K562 (cell line): Measurements from ENCODE around the gene CCDC15. TPM values are rescaled to one million over a fixed set of nuclear protein-coding genes. Genes with fewer than 3 reads are reported as not detected.

Source experiments
- ATAC-seq: fragments of 200-7000 bp; cut with Tn5 transposase; 3 replicates; pipeline ENCODE4 v1.9.1; 2020; ENCODE audit warnings: moderate library complexity
- BruUV-seq: library from RNA; stranded (reverse); fragments of 400-500 nt; replicated peaks from 2 replicates; lab custom pipeline; 2021; lab: Mats Ljungman, UMichigan
- CTCF ChIA-PET: fragments of 300-600 bp; formaldehyde crosslinking; extraction: SDS; loops from one replicate; lab custom pipeline; 2021; ENCODE audit warnings: low intra/inter-chr PET ratio; lab: Yijun Ruan, JAX
- POLR2A ChIA-PET: fragments of 300-600, 350-650 bp; sonication (Branson Sonifier 250); formaldehyde crosslinking; extraction: SDS; loops from one replicate; lab custom pipeline; 2021; ENCODE audit warnings: antibody characterized with exemption, inconsistent platforms; lab: Yijun Ruan, JAX
- DNase-seq, 4 experiments: peaks; one replicate each; pipeline versions ENCODE4 v3.0.0 to v3.0.0-alpha.2; 2011 to 2018; ENCODE audit warnings: low spot score in 3 of 4, mixed read lengths in 3 of 4; ENCODE audit errors: extremely low read depth in 1 of 4
- FAIRE-seq: peaks from 2 replicates; lab custom pipeline; 2011; peaks lifted over from hg19 to GRCh38; lab: Jason Lieb, UNC
- H2AFZ ChIP-seq: 2 replicates; pipeline ENCODE4 v1.6.0; 2011; ENCODE audit warnings: low read depth, low read length, control low read depth, inconsistent platforms
- H3K27ac ChIP-seq: fragments of 200-600 bp; 3 replicates; pipeline ENCODE4 v1.8.0; 2011; ENCODE audit warnings: low read depth, mild to moderate bottlenecking, control low read depth, inconsistent platforms, low read length, moderate library complexity, mixed read lengths; ENCODE audit errors: extremely low read depth
- H3K27me3 ChIP-seq, 2 experiments: fragments of 300-600 bp in 1 of 2; 2 replicates in 1 of 2; 3 replicates in 1 of 2; pipeline versions ENCODE4 v1.6.0 to v1.8.0; 2011; ENCODE audit warnings: inconsistent platforms in 2 of 2, low read length in 2 of 2, mild to moderate bottlenecking in 1 of 2, mixed read lengths in 1 of 2, moderate library complexity in 1 of 2; ENCODE audit not compliant: control insufficient read depth in 2 of 2, insufficient read depth in 2 of 2
- H3K36me3 ChIP-seq: fragments of 300-600 bp; 3 replicates; pipeline ENCODE4 v1.8.0; 2011; ENCODE audit warnings: mild to moderate bottlenecking, low read length, inconsistent platforms; ENCODE audit not compliant: control insufficient read depth, insufficient read depth
- H3K4me1 ChIP-seq, 2 experiments: fragments of 200-600 bp in 1 of 2; replicated peaks in 1 of 2; 2 replicates in 1 of 2; 3 replicates in 1 of 2; pipeline versions ENCODE4 v1.5.1 to v1.8.0; 2011; ENCODE audit warnings: inconsistent platforms in 2 of 2, low read length in 2 of 2, mild to moderate bottlenecking in 1 of 2, mixed read lengths in 1 of 2, moderate library complexity in 1 of 2; ENCODE audit not compliant: control insufficient read depth in 2 of 2, insufficient read depth in 2 of 2
- H3K4me2 ChIP-seq: 2 replicates; pipeline ENCODE4 v1.6.1; 2011; ENCODE audit warnings: low read length, control low read depth, inconsistent platforms, mixed read lengths; ENCODE audit not compliant: insufficient read depth
- H3K4me3 ChIP-seq: fragments of 200-600 bp; sonication (generic), shearing (Covaris generic); 2 replicates; pipeline ENCODE4 v1.5.1; 2016; ENCODE audit warnings: control low read depth, inconsistent platforms
- H3K79me2 ChIP-seq: fragments of 200-600 bp; 3 replicates; pipeline ENCODE4 v1.8.0; 2011; ENCODE audit warnings: low read length, inconsistent platforms; ENCODE audit not compliant: control insufficient read depth, insufficient read depth
- H3K9ac ChIP-seq, 2 experiments: 2 replicates each; pipeline versions ENCODE4 v1.6.0 to v1.6.1; 2011; ENCODE audit warnings: low read depth in 2 of 2, low read length in 2 of 2, control low read depth in 1 of 2, inconsistent platforms in 1 of 2, mild to moderate bottlenecking in 1 of 2, mixed read lengths in 1 of 2; ENCODE audit not compliant: insufficient read depth in 1 of 2
- H3K9me1 ChIP-seq: one replicate; pipeline ENCODE4 v1.6.0; 2011; ENCODE audit warnings: inconsistent platforms, mild to moderate bottlenecking, low read length, moderate library complexity; ENCODE audit not compliant: control insufficient read depth, insufficient read depth
- H3K9me3 ChIP-seq: replicated peaks from 2 replicates; pipeline ENCODE4 v1.5.1; 2011; ENCODE audit warnings: low read depth, low read length, inconsistent platforms; ENCODE audit not compliant: control insufficient read depth, insufficient read depth
- H4K20me1 ChIP-seq: replicated peaks from 2 replicates; pipeline ENCODE4 v1.6.1; 2011; ENCODE audit warnings: low read length, inconsistent platforms, mixed read lengths; ENCODE audit not compliant: control insufficient read depth, insufficient read depth
- BDP1 ChIP-seq: IDR thresholded peaks from 3 replicates; pipeline ENCODE4 v1.6.1; 2011; ENCODE audit not compliant: insufficient read length, insufficient read depth
- CHD4 ChIP-seq: fragments of 200-600 bp; sonication (generic); IDR thresholded peaks from 3 replicates; pipeline ENCODE4 v1.6.1; 2012; ENCODE audit warnings: low read depth, mild to moderate bottlenecking, mixed read lengths, low read length, inconsistent platforms; ENCODE audit not compliant: insufficient read depth, insufficient replicate concordance, poor library complexity, severe bottlenecking
- ERF ChIP-seq: fragments of 450-650 bp; formaldehyde crosslinking; IDR thresholded peaks from 2 replicates; pipeline ENCODE4 v1.4.0; 2020; ENCODE audit warnings: mild to moderate bottlenecking, mixed read lengths
- HLTF ChIP-seq: fragments of 450-650 bp; IDR thresholded peaks from 2 replicates; pipeline ENCODE4 v1.6.1; 2016
- L3MBTL2 ChIP-seq: fragments of 450-650 bp; IDR thresholded peaks from 2 replicates; pipeline ENCODE4 v1.6.1; 2016; ENCODE audit warnings: mild to moderate bottlenecking, moderate library complexity
- MYBL2 ChIP-seq, 2 experiments: fragments of 450-650 bp in 1 of 2; sonication (generic) in 1 of 2; formaldehyde crosslinking in 1 of 2; IDR thresholded peaks; 2 replicates each; pipeline versions ENCODE4 v1.6.1 to v1.8.1; 2017 to 2022; ENCODE audit warnings: borderline replicate concordance in 1 of 2, inconsistent platforms in 1 of 2, low read depth in 1 of 2, mild to moderate bottlenecking in 1 of 2, missing genetic modification reagents in 1 of 2, moderate library complexity in 1 of 2
- NCOA4 ChIP-seq: fragments of 450-650 bp; IDR thresholded peaks from 2 replicates; pipeline ENCODE4 v1.6.1; 2018; ENCODE audit warnings: mild to moderate bottlenecking; ENCODE audit not compliant: partially characterized antibody
- NFIC ChIP-seq: fragments of 450-650 bp; IDR thresholded peaks from 2 replicates; pipeline ENCODE4 v1.6.1; 2017; ENCODE audit warnings: mild to moderate bottlenecking, inconsistent platforms
- RBM39 ChIP-seq: fragments of 200-400 bp; formaldehyde crosslinking; optimal IDR thresholded peaks from 2 replicates; pipeline ENCODE3; 2018; ENCODE audit warnings: low read depth, low read length
- SAP30 ChIP-seq: fragments of 200-600 bp; sonication (generic); IDR thresholded peaks from 2 replicates; pipeline ENCODE4 v1.6.1; 2012; ENCODE audit warnings: borderline replicate concordance, low read depth, mild to moderate bottlenecking, moderate library complexity, low read length, control low read depth, inconsistent platforms; ENCODE audit not compliant: insufficient read depth, poor library complexity, severe bottlenecking
- TBL1XR1 ChIP-seq, 2 experiments: IDR thresholded peaks; 2 replicates each; pipeline ENCODE4 v1.6.1; 2012; ENCODE audit warnings: improper control_type of control experiment in 2 of 2, low read length in 2 of 2, mild to moderate bottlenecking in 1 of 2
- ZNF143 ChIP-seq: sonication (generic); formaldehyde crosslinking; IDR thresholded peaks from 2 replicates; pipeline ENCODE4 v1.9.0; 2022; ENCODE audit warnings: mild to moderate bottlenecking, missing genetic modification reagents
- ZNF165 ChIP-seq: fragments of 250-450 bp; sonication (Bioruptor Pico); IDR thresholded peaks from 2 replicates; pipeline ENCODE4 v1.4.0; 2020; ENCODE audit warnings: borderline replicate concordance
- ZNF766 ChIP-seq: fragments of 200-800 bp; sonication (Bioruptor generic); conservative IDR thresholded peaks from 2 replicates; pipeline ENCODE4 v1.6.1; 2016; ENCODE audit warnings: missing genetic modification characterization, missing compliant biosample characterization
- WGBS: fragments of 100-300 bp; shearing (Covaris generic); methylation state at CpG from one replicate; pipeline ENCODE4 v1.1.6; 2016; ENCODE audit warnings: low coverage, mixed read lengths; ENCODE audit not compliant: insufficient coverage; ENCODE audit errors: missing lambda C conversion rate; 5-methylcytosine and 5-hydroxymethylcytosine counted together
- in situ Hi-C: fragments of 300-500 bp; cut with MboI; formaldehyde crosslinking; loops from 4 replicates; pipeline ENCODE4 v1.15.0; 2018; ENCODE audit warnings: inconsistent platforms, mixed read lengths
- intact Hi-C: fragments of 100-400 bp; cut with micrococcal nuclease; formaldehyde crosslinking; loops from 2 replicates; pipeline ENCODE4 v1.14.2; 2022
- polyA plus RNA-seq, 8 experiments: library from polyadenylated mRNA; depleted of rRNA in 4 of 8; stranded (reverse) in 5 of 8; unstranded in 3 of 8; fragments of >200 nt; fragmentation: Nextera tagmentation in 2 of 8; fragmentation: Illumina TruSeq in 1 of 8; extraction: Ambion mirVana in 2 of 8; extraction: Trizol in 1 of 8; gene quantifications; 2 replicates each; pipeline versions ENCODE4 v1.2.1 to v1.2.3, GENCODE V29; 2011 to 2014; ENCODE audit warnings: inconsistent platforms in 1 of 8, missing spikeins in 1 of 8
- total RNA-seq, 7 experiments: library from RNA; depleted of rRNA in 6 of 7; stranded (reverse); fragments of >200 nt in 6 of 7; fragmentation: Illumina TruSeq in 2 of 7; extraction: Trizol in 2 of 7; gene quantifications; 2 replicates each; pipeline versions ENCODE4 v1.2.1 to v1.2.3, GENCODE V29; 2011 to 2021; ENCODE audit warnings: low replicate concordance in 1 of 7
- TF ChIP-seq, protein P1 (sequence below): sonication (generic); formaldehyde crosslinking; IDR thresholded peaks from 2 replicates; pipeline ENCODE4 v1.8.1; 2022; ENCODE audit warnings: missing genetic modification reagents
- TF ChIP-seq, protein P2 (sequence below): fragments of 450-650 bp; IDR thresholded peaks from one replicate; pipeline ENCODE4 v1.6.1; 2018; ENCODE audit warnings: mild to moderate bottlenecking, moderate library complexity; ENCODE audit not compliant: partially characterized antibody

Gene CCDC15
- total and polyA plus RNA-seq, 9 of the 15 experiments (the other 6 are each of a cell fraction or from before 2014, with no cell fraction given): 1.9 to 9.2 (median 3.9) TPM

- TF ChIP-seq BDP1 (no peak), NCOA4 (no peak)
These were observed 134.1 kb downstream of the CCDC15 start (continued) for GRCh38 chr11:125088123-125088522.

DNA sequence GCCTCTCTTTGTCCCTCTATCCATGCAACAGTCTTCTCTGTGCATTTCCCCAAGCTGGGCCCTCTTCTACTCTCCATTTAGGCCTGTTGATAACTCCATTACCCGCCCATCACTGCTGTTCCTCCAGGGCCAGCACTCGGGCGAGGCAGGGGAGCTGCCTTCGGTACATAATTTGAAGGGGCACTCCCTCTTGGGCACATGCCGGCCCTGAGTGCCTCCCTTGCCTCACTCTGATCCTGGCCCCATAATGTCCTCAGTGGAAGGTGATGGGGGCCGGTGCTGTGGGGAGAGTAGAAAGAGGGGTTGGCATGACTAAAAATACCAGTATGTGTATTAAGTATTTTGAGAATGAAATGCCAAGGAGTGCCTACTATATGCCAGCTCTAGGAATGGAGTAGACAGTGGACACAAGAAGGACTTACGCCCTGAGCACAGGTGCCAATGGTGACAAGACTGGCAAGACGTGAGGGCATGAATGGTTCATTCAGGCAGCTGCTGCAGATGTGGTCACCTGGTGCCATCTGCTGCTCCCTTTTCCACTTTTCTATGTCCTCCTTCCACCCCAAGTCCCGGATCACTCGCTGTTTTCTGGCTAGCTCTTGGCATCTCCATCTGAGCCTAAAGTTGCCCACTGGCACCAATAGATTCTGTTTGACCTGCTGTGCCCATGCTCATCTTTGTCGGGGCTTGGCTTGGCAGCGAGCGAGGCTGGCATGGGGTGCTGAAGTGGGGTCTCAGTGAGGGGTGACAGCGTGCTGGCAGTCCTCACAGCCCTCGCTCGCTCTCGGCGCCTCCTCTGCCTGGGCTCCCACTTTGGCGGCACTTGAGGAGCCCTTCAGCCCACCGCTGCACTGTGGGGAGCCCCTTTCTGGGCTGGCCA, 134.8 kb downstream of the CCDC15 start:
- intact Hi-C loops: no loop called here
- FAIRE-seq: no peak
- no TSS peak for BruUV-seq
- in situ Hi-C loops: no loop called here
- no peaks in the 10 kb centered on the region for H3K9me1 ChIP-seq
- no peak overlapping the region for H2AFZ ChIP-seq
- no peak overlapping the region for H3K4me3 ChIP-seq
- H3K36me3 ChIP-seq: no peaks in the 10 kb centered on the region
- DNase-seq: no peak
- no peak for ATAC-seq
- no peaks in the 10 kb centered on the region for H3K9me3 ChIP-seq
- H3K9ac ChIP-seq: no peak overlapping the region
- H3K27me3 ChIP-seq: no peaks in the 10 kb centered on the region
- H4K20me1 ChIP-seq: 0 out of 2 replicates have a peak, but pooled peaks cover 3% of the 10 kb centered on the region
- H3K27ac ChIP-seq: no peak overlapping the region
- WGBS: 43% methylated on average over 12 of the region's 20 CpGs
- H3K4me2 ChIP-seq: no peak overlapping the region
- CTCF ChIA-PET: interaction anchor here (0.6 kb wide), 1 partner anchor 127 kb away, joined by 3 read pairs; no protein-coding TSS in a partner anchor
- no peaks in the 10 kb centered on the region for H3K79me2 ChIP-seq
- POLR2A ChIA-PET: interaction anchor here (0.8 to 2.5 kb wide), 4 partner anchors 10 to 314 kb away, joined by 3 to 6 read pairs (median 3); no protein-coding TSS in a partner anchor
- H3K4me1 ChIP-seq: peaks cover 0 to 7% of the 10 kb centered on the region in 2 experiments; a peak in 2 of 5 replicates
- no peak for TF ChIP-seq ZNF766 (CRISPR knock-in tag)
- no peak for TF ChIP-seq CHD4
- TF ChIP-seq ZNF165 (CRISPR knock-in tag): no peak
- TF ChIP-seq TBL1XR1 (IDR thresholded peaks at IDR 0.05; ENCODE audit: low read length in 2 of 2): no peak
- no peak for TF ChIP-seq MYBL2 (IDR thresholded peaks at IDR 0.05; ENCODE audit: low read depth)
- TF ChIP-seq MYBL2 (CRISPR knock-in tag; IDR thresholded peaks at IDR 0.05; ENCODE audit: borderline replicate concordance): no peak
- TF ChIP-seq L3MBTL2: no peak
- TF ChIP-seq, protein P1, sequence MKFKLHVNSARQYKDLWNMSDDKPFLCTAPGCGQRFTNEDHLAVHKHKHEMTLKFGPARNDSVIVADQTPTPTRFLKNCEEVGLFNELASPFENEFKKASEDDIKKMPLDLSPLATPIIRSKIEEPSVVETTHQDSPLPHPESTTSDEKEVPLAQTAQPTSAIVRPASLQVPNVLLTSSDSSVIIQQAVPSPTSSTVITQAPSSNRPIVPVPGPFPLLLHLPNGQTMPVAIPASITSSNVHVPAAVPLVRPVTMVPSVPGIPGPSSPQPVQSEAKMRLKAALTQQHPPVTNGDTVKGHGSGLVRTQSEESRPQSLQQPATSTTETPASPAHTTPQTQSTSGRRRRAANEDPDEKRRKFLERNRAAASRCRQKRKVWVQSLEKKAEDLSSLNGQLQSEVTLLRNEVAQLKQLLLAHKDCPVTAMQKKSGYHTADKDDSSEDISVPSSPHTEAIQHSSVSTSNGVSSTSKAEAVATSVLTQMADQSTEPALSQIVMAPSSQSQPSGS: no peak
- no peak for TF ChIP-seq NFIC
- no peak for TF ChIP-seq ERF (CRISPR knock-in tag)
- TF ChIP-seq HLTF: no peak
- TF ChIP-seq RBM39: no peak
- no peak for TF ChIP-seq ZNF143 (CRISPR knock-in tag)
- TF ChIP-seq SAP30: no peak
- TF ChIP-seq, protein P2, sequence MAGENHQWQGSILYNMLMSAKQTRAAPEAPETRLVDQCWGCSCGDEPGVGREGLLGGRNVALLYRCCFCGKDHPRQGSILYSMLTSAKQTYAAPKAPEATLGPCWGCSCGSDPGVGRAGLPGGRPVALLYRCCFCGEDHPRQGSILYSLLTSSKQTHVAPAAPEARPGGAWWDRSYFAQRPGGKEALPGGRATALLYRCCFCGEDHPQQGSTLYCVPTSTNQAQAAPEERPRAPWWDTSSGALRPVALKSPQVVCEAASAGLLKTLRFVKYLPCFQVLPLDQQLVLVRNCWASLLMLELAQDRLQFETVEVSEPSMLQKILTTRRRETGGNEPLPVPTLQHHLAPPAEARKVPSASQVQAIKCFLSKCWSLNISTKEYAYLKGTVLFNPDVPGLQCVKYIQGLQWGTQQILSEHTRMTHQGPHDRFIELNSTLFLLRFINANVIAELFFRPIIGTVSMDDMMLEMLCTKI: no peak
